Measurements from ENCODE around the gene SRRM4. TPM values are rescaled to one million over a fixed set of nuclear protein-coding genes. Genes with fewer than 3 reads are reported as not detected.
"Not testable (repeated sequence)": the region's sequence is repeated elsewhere in the genome, so short reads cannot be mapped to it uniquely, and the experiment has no call there.

Gene SRRM4
- total RNA-seq, 1 experiment from 2014 or later = not detected

DNA sequence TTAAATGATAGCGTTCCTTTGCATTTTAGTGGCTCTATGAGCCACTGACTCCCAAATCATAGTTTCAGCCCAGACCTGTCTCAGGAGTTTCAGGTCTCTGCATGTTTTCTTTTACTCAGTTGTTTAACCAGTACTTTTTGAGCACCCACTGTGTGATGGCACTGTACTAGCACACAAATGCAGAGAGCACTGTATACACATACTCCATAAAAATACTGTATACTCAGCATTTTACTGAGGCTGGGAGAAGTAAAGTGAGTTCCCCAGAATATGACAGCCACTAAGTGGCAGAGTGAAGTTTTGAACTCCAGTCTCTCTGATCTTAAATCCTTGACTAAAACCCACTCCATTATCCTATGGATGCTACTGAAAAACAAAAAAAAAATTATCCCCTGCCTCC lies 121.4 kb downstream of the SRRM4 start:
- DNase-seq (ENCODE audit: low spot score) = no peak
- in situ Hi-C loops (cut with HindIII; ENCODE audit: low sequenced_read_pairs) = no loop called here

DNA sequence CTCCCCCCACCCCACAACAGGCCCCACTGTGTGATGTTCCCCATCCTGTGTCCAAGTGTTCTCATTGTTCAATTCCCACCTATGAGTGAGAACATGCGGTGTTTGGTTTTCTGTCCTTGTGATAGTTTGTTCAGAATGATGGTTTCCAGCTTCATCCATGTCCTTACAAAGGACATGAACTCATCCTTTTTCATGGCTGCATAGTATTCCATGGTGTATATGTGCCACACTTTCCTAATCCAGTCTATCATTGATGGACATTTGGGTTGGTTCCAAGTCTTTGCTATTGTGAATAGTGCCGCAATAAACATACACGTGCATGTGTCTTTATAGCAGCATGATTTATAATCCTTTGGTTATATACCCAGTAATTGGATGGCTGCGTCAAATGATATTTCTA lies 123.6 kb downstream of the SRRM4 start:
- DNase-seq (ENCODE audit: low spot score); in situ Hi-C loops (cut with HindIII; ENCODE audit: low sequenced_read_pairs): not testable (repeated sequence)

- no peak for DNase-seq (ENCODE audit: low spot score)
- in situ Hi-C loops (cut with HindIII; ENCODE audit: low sequenced_read_pairs) = no loop called here
These were observed 132.2 kb downstream of the SRRM4 start for GRCh38 chr12:119113496-119113986.

DNA sequence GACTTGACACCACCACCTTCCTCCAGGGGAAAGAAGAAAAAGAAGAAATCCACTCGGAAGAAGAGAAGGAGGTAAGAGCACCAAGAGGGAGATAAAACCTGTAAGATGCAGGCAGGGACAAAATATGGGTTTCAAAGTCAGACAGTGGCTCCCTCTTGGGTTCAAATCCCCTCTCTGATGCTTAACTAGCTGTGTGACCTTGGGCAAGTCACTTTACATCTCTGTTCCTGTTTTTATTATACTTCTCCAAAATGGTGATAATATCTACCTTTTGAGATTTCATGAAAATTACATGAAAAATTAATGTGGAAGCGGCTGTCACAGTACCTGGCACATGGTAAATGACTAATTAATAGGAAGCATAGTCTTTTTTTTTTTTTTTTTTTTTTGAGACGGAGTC lies 133.0 kb downstream of the SRRM4 start:
- DNase-seq (ENCODE audit: low spot score) = no peak
- in situ Hi-C loops (cut with HindIII; ENCODE audit: low sequenced_read_pairs) = no loop called here

DNA sequence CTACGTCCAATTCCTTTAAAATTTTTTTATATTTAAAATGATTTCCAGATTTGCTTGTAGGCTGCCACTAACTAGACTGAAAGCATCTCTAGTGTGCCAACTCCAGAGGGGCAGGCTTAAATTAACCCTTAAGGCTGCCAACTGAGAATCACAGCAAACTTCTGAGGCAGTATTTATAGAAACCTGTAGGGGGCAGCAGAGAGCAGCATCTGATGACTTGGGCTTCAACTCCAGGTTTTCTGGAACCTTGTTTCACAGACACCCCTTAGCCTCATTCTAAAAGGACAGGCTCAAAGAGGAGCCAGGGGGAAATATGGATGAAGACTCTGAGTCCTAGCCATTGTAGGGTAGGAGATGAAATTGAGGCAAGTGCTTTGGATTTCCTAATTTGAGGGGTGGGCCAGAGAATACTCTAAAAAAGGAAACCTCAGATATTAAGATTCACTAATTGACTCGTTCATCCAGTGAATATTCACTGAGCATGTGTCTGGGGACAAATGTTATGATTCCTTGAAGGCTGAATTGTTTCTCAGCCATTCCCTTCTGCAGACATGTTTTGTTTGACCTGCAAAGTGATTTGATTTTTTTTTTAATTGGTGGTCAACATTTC lies 134.1 kb downstream of the SRRM4 start:
- in situ Hi-C loops (cut with HindIII; ENCODE audit: low sequenced_read_pairs) = no loop called here
- DNase-seq (ENCODE audit: low spot score) = peak; percentile 62

DNA sequence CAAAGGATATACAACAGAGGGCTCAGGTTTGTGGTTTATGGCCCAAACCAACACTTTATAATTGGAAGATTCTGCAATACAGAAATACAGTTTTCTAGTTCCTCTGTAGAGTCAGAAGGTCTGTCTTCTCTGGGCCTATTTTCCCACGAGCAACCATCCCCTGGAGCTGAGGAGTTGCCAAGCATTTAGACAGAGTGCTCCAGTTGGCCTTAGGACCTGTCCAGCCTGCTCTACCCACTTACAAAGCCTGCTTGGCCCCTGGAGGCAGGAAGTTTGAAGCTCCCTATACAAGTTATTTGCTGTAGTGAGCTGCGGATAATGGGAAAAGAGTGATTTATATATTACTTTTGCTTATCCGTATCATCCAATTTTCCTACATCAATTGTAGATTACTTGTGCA lies 136.6 kb downstream of the SRRM4 start:
- DNase-seq (ENCODE audit: low spot score) = no peak
- in situ Hi-C loops (cut with HindIII; ENCODE audit: low sequenced_read_pairs) = no loop called here

- in situ Hi-C loops (cut with HindIII; ENCODE audit: low sequenced_read_pairs) = no loop called here
- no peak for DNase-seq (ENCODE audit: low spot score)
These were observed 137.3 kb downstream of the SRRM4 start for GRCh38 chr12:119118625-119119024.

GRCh38 chr12:119122047-119122446 lies 140.7 kb downstream of the SRRM4 start:
- in situ Hi-C loops (cut with HindIII; ENCODE audit: low sequenced_read_pairs) = no loop called here

GRCh38 chr12:119122751-119123150 lies 141.4 kb downstream of the SRRM4 start:
- DNase-seq (ENCODE audit: low spot score) = no peak
- in situ Hi-C loops (cut with HindIII; ENCODE audit: low sequenced_read_pairs) = no loop called here

More at GRCh38 chr12:119122047-119122446, 140.7 kb downstream of the SRRM4 start:
- DNase-seq (ENCODE audit: low spot score) = no peak

DNA sequence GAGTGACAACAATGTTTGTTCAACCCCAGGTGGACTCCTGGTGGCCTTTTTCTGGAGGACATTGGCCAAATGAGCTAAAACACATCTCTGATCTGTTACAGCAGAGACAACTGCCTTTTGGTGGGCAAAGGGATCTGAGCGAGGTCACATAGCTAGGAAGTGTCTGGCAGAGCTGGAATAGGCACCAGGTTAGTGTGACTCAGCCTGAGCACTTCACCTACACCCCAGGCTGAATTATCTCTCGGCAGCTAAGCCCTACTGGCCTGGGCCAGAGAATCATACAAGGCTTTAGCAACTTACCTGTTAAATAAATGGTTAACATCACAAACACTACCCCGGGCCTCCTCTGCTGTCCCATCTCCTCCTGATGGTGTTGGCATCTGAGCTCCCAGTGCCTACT lies 147.2 kb downstream of the SRRM4 start:
- in situ Hi-C loops (cut with HindIII; ENCODE audit: low sequenced_read_pairs) = no loop called here
- DNase-seq (ENCODE audit: low spot score) = no peak

GRCh38 chr12:119129827-119130434 lies 148.6 kb downstream of the SRRM4 start:
- in situ Hi-C loops (cut with HindIII; ENCODE audit: low sequenced_read_pairs) = no loop called here
- no peak for DNase-seq (ENCODE audit: low spot score)

DNA sequence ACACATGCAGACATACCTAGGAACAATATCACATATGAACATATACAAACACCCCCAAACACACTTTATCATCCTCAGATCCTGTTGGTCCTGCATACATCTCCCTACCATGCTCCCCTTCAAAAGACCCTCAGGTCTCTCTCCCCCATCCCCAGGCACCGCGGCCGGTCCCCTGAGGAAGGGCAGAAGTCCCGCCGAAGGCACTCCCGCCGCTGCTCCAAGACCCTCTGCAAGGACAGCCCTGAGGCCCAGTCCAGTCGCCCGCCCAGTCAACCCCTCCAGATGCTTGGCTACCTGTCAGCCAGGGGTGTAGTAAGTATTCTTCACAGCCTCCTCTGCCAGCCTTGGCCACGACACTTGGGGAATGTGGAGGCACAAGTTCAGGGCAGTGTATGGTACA lies 149.2 kb downstream of the SRRM4 start:
- in situ Hi-C loops (cut with HindIII; ENCODE audit: low sequenced_read_pairs) = no loop called here
- DNase-seq (ENCODE audit: low spot score) = no peak

DNA sequence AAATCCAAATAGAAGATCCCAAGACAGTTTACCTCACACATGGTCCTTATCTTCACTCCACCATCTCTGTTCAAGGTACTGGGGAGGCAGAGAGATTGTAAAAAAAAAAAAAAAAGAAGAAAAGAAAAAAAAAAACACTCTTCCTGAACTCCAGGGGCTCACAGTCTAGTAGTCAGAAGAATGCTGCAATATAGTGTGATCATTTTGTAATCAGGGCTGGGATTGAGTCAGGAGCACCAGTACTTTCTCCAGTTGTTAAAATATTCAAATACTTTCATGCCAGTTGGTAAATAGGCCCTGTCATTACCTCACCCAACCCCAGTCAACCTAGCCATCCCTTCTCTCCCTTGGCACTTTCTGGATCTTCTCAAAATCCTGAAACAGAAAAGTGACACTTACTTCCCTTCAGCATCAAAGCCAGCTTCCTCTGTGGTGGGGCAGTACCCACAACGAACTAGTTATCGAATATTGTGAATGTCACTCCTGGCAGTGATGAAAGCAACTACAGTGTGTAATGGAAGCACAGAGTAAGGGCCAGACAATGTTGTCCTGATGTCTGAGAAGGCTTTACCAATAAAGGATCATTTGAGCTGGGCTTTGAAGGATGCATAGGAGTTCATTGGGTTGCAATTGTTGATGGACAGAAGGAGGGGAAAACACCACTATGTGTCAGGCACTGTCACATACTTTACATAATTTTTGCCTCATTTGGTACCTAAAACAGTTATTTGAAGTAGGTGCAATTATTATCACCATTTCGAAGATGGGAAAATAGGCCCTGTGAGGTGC lies 153.1 kb downstream of the SRRM4 start:
- in situ Hi-C loops (cut with HindIII; ENCODE audit: low sequenced_read_pairs) = no loop called here
- no peak for DNase-seq (ENCODE audit: low spot score)

GRCh38 chr12:119136811-119137410 lies 155.6 kb downstream of the SRRM4 start:
- DNase-seq (ENCODE audit: low spot score) = no peak
- in situ Hi-C loops (cut with HindIII; ENCODE audit: low sequenced_read_pairs) = no loop called here

DNA sequence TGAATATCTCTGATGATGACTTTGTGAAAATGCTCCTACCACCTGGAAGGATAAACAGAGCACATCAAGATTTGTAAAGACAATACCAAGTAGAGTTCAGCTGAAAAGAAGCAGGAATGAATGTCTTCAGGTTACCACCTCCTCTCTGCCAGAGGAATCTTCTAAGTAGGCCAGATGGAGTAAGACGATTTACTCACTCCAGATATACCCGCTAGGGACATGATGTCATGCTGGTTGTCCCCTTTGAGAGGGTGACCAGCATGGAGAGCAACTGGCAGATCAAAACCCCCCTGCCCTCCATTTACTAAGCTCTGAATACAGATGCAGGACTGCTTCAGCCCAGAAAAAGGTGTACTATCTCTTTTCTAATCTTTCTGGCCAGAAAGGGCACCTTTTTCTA lies 158.1 kb downstream of the SRRM4 start:
- in situ Hi-C loops (cut with HindIII; ENCODE audit: low sequenced_read_pairs) = no loop called here
- DNase-seq (ENCODE audit: low spot score) = no peak

- DNase-seq (ENCODE audit: low spot score) = no peak
- in situ Hi-C loops (cut with HindIII; ENCODE audit: low sequenced_read_pairs) = no loop called here
These were observed 164.0 kb downstream of the SRRM4 start for GRCh38 chr12:119145367-119145766.

- DNase-seq (ENCODE audit: low spot score) = peak; percentile 36
- in situ Hi-C loops (cut with HindIII; ENCODE audit: low sequenced_read_pairs) = no loop called here
These were observed 166.6 kb downstream of the SRRM4 start for GRCh38 chr12:119147847-119148448.

- DNase-seq (ENCODE audit: low spot score) = no peak
- in situ Hi-C loops (cut with HindIII; ENCODE audit: low sequenced_read_pairs) = no loop called here
These were observed 167.9 kb downstream of the SRRM4 start for GRCh38 chr12:119149270-119149669.

DNA sequence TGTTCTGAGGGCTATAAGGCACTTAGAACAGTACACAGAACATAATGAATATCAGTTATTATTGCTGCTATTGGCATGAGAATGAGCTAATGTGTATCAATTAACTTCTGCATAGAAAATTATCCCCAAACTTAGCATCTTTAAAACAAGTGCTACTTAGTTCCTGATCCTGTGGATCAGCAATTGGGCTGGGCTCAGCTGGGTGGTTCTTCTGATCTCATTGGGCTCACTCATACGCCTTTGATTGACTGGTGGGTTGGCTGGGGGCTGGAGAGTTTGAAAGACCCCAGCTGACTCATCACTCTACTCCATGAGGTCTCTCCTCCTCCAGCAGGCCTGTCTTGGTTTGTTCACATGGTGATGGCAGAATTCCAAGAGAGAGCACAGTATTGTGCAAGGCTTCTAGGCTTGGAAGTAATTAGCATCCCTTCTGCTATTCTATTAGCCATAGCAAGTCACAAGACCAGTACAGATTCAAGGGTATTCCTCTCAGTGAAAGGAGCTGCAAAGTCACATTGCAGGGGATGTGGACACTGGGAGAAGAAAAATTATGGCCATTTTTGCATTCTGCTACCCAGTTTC lies 170.2 kb downstream of the SRRM4 start:
- in situ Hi-C loops (cut with HindIII; ENCODE audit: low sequenced_read_pairs) = no loop called here
- no peak for DNase-seq (ENCODE audit: low spot score)

Measured in G401 (cell line).